Stromal cell of bone marrow (primary cell): Measurements from ENCODE around the gene TSPAN9.

Source experiments
- DNase-seq: peaks from one replicate; pipeline ENCODE4 v3.0.0-alpha.2; 2012; ENCODE audit warnings: low read depth

Gene TSPAN9

GRCh38 chr12:3078086-3078820 lies 1.1 kb downstream of the TSPAN9 start:
- DNase-seq, result no peak

GRCh38 chr12:3081091-3081490 lies 3.9 kb downstream of the TSPAN9 start:
- DNase-seq, result no peak

GRCh38 chr12:3081886-3082285 lies 4.7 kb downstream of the TSPAN9 start:
- DNase-seq, result no peak

GRCh38 chr12:3083241-3083920 lies 6.2 kb downstream of the TSPAN9 start:
- DNase-seq, result no peak

- no peak for DNase-seq
Measured at GRCh38 chr12:3083921-3084347, 6.8 kb downstream of the TSPAN9 start.

- DNase-seq, result no peak
Measured at GRCh38 chr12:3084742-3085141, 7.6 kb downstream of the TSPAN9 start.

GRCh38 chr12:3085341-3086139 lies 8.4 kb downstream of the TSPAN9 start:
- no peak for DNase-seq

GRCh38 chr12:3086211-3086610 lies 9.0 kb downstream of the TSPAN9 start:
- DNase-seq, result no peak

- DNase-seq, result no peak
Measured at GRCh38 chr12:3086729-3087323, 9.6 kb downstream of the TSPAN9 start.

- no peak for DNase-seq
Measured at GRCh38 chr12:3087758-3088650, 10.8 kb downstream of the TSPAN9 start.

- no peak for DNase-seq
Measured at GRCh38 chr12:3089588-3089987, 12.4 kb downstream of the TSPAN9 start.

GRCh38 chr12:3090240-3091037 lies 13.3 kb downstream of the TSPAN9 start:
- no peak for DNase-seq

- no peak for DNase-seq
Measured at GRCh38 chr12:3091038-3091319, 13.8 kb downstream of the TSPAN9 start.

GRCh38 chr12:3091382-3092241 lies 14.4 kb downstream of the TSPAN9 start:
- DNase-seq, result no peak

- DNase-seq, result no peak
Measured at GRCh38 chr12:3092764-3093163, 15.6 kb downstream of the TSPAN9 start.

GRCh38 chr12:3097186-3097804 lies 20.1 kb downstream of the TSPAN9 start:
- DNase-seq, result peak; percentile 37

GRCh38 chr12:3097836-3098235 lies 20.7 kb downstream of the TSPAN9 start:
- no peak for DNase-seq

GRCh38 chr12:3098436-3098835 lies 21.3 kb downstream of the TSPAN9 start:
- no peak for DNase-seq

GRCh38 chr12:3099146-3099545 lies 22.0 kb downstream of the TSPAN9 start:
- DNase-seq, result no peak
